GM23248 (cell line): ENCODE measurements around the gene SPAG17.

Experiments
- EZH2 ChIP-seq: fragments of 200-600 bp; sonication (generic); IDR thresholded peaks from 2 replicates; pipeline ENCODE4 v1.6.1; 2018; ENCODE audit warnings: antibody characterized with exemption, mild to moderate bottlenecking; ENCODE audit not compliant: insufficient read depth, poor library complexity, severe bottlenecking
- EZH2phosphoT487 ChIP-seq: fragments of 200-600 bp; sonication (generic); IDR thresholded peaks from 2 replicates; pipeline ENCODE4 v1.6.1; 2018; ENCODE audit warnings: antibody characterized with exemption, moderate library complexity, mild to moderate bottlenecking, low read depth; ENCODE audit not compliant: insufficient read depth

GRCh38 chr1:117929343-117930172, 255.5 kb downstream of the SPAG17 start, which contains the start of the genes GDAP2 and WDR3:
- TF ChIP-seq EZH2 (no peak), EZH2phosphoT487 (no peak)
